ENCODE measurements around the gene PIK3C2A. TPM values are rescaled to one million over a fixed set of nuclear protein-coding genes. Genes with fewer than 3 reads are reported as not detected.

Gene PIK3C2A
- total and polyA plus RNA-seq, 2 of the 13 experiments (the other 11 are each of a cell fraction or from before 2014, with no cell fraction given): 27.5 to 49.9 TPM

GRCh38 chr11:17207317-17208256 is at the start of gene PIK3C2A (continued):
- TF ChIP-seq FOXK2 (IDR thresholded peaks at IDR 0.05) (peak; percentile 43; the same call in 1 of the 2 replicates), RBM22 (optimal IDR thresholded peaks at IDR 0.05; ENCODE audit: low read length) (no peak), MAFF (IDR thresholded peaks at IDR 0.05; ENCODE audit: low read depth, low read length) (no peak), ZNF713 (CRISPR knock-in tag; IDR thresholded peaks at IDR 0.05) (no peak), ARHGAP35 (CRISPR knock-in tag; IDR thresholded peaks at IDR 0.05; ENCODE audit: borderline replicate concordance) (no peak; the same call in 1 of the 2 replicates), CSRNP2 (CRISPR knock-in tag; conservative IDR thresholded peaks at IDR 0.05; ENCODE audit: low read depth) (no peak), POGZ (CRISPR knock-in tag; IDR thresholded peaks at IDR 0.05) (peak; percentile 82), PHF8 (CRISPR knock-in tag; IDR thresholded peaks at IDR 0.05) (peak; percentile 96), ZNF234 (CRISPR knock-in tag; conservative IDR thresholded peaks at IDR 0.05) (0 out of 2 replicates have a peak, but pooled peaks have one; percentile 48), ZNF292 (CRISPR knock-in tag; IDR thresholded peaks at IDR 0.05; ENCODE audit: borderline replicate concordance, low read depth) (0 out of 2 replicates have a peak, but pooled peaks have one; percentile 66), ZNF337 (CRISPR knock-in tag; IDR thresholded peaks at IDR 0.05; ENCODE audit: borderline replicate concordance, low read depth) (0 out of 2 replicates have a peak, but pooled peaks have one; percentile 19), SKI (IDR thresholded peaks at IDR 0.05; ENCODE audit: partially characterized antibody) (peak; percentile 56), ZNF263 (CRISPR knock-in tag; IDR thresholded peaks at IDR 0.05) (no peak), ZNF34 (CRISPR knock-in tag; IDR thresholded peaks at IDR 0.05; ENCODE audit: borderline replicate concordance) (no peak), ZNF282 (IDR thresholded peaks at IDR 0.05; ENCODE audit: partially characterized antibody) (no peak), ATM (IDR thresholded peaks at IDR 0.05; ENCODE audit: borderline replicate concordance) (no peak), NRL (CRISPR knock-in tag; IDR thresholded peaks at IDR 0.05; ENCODE audit: borderline replicate concordance) (peak; percentile 82), NFKB2 (CRISPR knock-in tag; IDR thresholded peaks at IDR 0.05; ENCODE audit: borderline replicate concordance) (no peak; the same call in 1 of the 2 replicates), SMARCE1 (IDR thresholded peaks at IDR 0.05; ENCODE audit: borderline replicate concordance) (no peak), MLLT10 (CRISPR knock-in tag; IDR thresholded peaks at IDR 0.05) (no peak), SMC3 (IDR thresholded peaks at IDR 0.05; ENCODE audit: low read length) (no peak), ZNF883 (CRISPR knock-in tag; IDR thresholded peaks at IDR 0.05; ENCODE audit: not compliant biosample characterization) (peak; percentile 59), CEBPZ (IDR thresholded peaks at IDR 0.05; ENCODE audit: low read length) (no peak), ZNF484 (CRISPR knock-in tag; IDR thresholded peaks at IDR 0.05; ENCODE audit: borderline replicate concordance, low read depth) (no peak), ZEB1 (IDR thresholded peaks at IDR 0.05; ENCODE audit: insufficient replicate concordance, low read depth) (no peak), ZNF232 (CRISPR knock-in tag; IDR thresholded peaks at IDR 0.05; ENCODE audit: borderline replicate concordance) (peak; percentile 42; the same call in 1 of the 2 replicates)

Data from HepG2 (cell line).